HepG2 (cell line): ENCODE data around the gene PLLP. TPM values are rescaled to one million over a fixed set of nuclear protein-coding genes. Genes with fewer than 3 reads are reported as not detected.

ENCODE experiments used
- ETV6 ChIP-seq: sonication (generic); formaldehyde crosslinking; conservative IDR thresholded peaks from 2 replicates; pipeline ENCODE4 v1.4.0; 2020; ENCODE audit warnings: missing genetic modification reagents
- FOSL2 ChIP-seq: sonication (generic); formaldehyde crosslinking; IDR thresholded peaks from 2 replicates; pipeline ENCODE4 v1.4.0; 2020; ENCODE audit warnings: missing genetic modification reagents
- MTF1 ChIP-seq: sonication (generic); formaldehyde crosslinking; IDR thresholded peaks from 2 replicates; pipeline ENCODE4 v1.5.0; 2020; ENCODE audit warnings: missing genetic modification reagents
- POLR2AphosphoS2 ChIP-seq: IDR thresholded peaks from 2 replicates; pipeline ENCODE4 v1.6.1; 2011; ENCODE audit warnings: low read depth, low read length, improper control_type of control experiment
- TCF7L2 ChIP-seq: IDR thresholded peaks from 2 replicates; pipeline ENCODE4 v1.6.1; 2011; ENCODE audit warnings: mild to moderate bottlenecking, low read depth, low read length, moderate library complexity
- ZC3H13 ChIP-seq: sonication (generic); formaldehyde crosslinking; IDR thresholded peaks from 2 replicates; pipeline ENCODE4 v1.8.1; 2023; ENCODE audit warnings: mild to moderate bottlenecking, missing genetic modification reagents, moderate library complexity
- ZMYM3 ChIP-seq: sonication (generic); formaldehyde crosslinking; IDR thresholded peaks from 2 replicates; pipeline ENCODE4 v1.5.1; 2020; ENCODE audit warnings: mild to moderate bottlenecking, missing genetic modification reagents
- ZNF431 ChIP-seq: sonication (generic); formaldehyde crosslinking; IDR thresholded peaks from 2 replicates; pipeline ENCODE4 v1.9.0; 2022; ENCODE audit warnings: missing genetic modification reagents, low read depth, mild to moderate bottlenecking, borderline replicate concordance
- ZNF607 ChIP-seq: sonication (generic); formaldehyde crosslinking; IDR thresholded peaks from 2 replicates; pipeline ENCODE4 v1.5.1; 2020; ENCODE audit warnings: missing genetic modification reagents, mild to moderate bottlenecking, borderline replicate concordance
- polyA plus RNA-seq, 8 experiments: library from polyadenylated mRNA; depleted of rRNA in 3 of 8; stranded (reverse) in 7 of 8; unstranded in 1 of 8; fragments of >200 nt; fragmentation: Illumina TruSeq in 4 of 8; extraction: Trizol in 4 of 8; gene quantifications; 2 replicates each; pipeline versions ENCODE4 v1.2.1 to v1.2.3, GENCODE V29; 2011 to 2016; ENCODE audit warnings: low read depth in 4 of 8, missing spikeins in 1 of 8, mixed read lengths in 1 of 8; ENCODE audit not compliant: insufficient read depth in 1 of 8
- total RNA-seq, 5 experiments: library from RNA; depleted of rRNA; stranded (reverse); fragments of >200 nt; fragmentation: Illumina TruSeq; extraction: Trizol; gene quantifications; 2 replicates each; pipeline ENCODE4 v1.2.3, GENCODE V29; 2016; ENCODE audit warnings: low read depth in 1 of 5
- TF ChIP-seq, protein P1 (sequence below): sonication (generic); formaldehyde crosslinking; conservative IDR thresholded peaks from 2 replicates; pipeline ENCODE4 v1.5.0; 2020; ENCODE audit warnings: missing genetic modification reagents
- TF ChIP-seq, protein P2 (sequence below): sonication (generic); formaldehyde crosslinking; IDR thresholded peaks from 2 replicates; pipeline ENCODE4 v1.5.0; 2020; ENCODE audit warnings: missing genetic modification reagents
- TF ChIP-seq, protein P3 (sequence below): sonication (generic); formaldehyde crosslinking; IDR thresholded peaks from 2 replicates; pipeline ENCODE4 v1.4.0; 2020; ENCODE audit warnings: missing genetic modification reagents, borderline replicate concordance
- TF ChIP-seq, protein P4 (sequence below): sonication (generic); formaldehyde crosslinking; IDR thresholded peaks from 2 replicates; pipeline ENCODE4 v1.5.0; 2020; ENCODE audit warnings: missing genetic modification reagents

Gene PLLP
- total and polyA plus RNA-seq, 2 of the 13 experiments (the other 11 are each of a cell fraction or from before 2014, with no cell fraction given) = 60.6 to 127 TPM

DNA sequence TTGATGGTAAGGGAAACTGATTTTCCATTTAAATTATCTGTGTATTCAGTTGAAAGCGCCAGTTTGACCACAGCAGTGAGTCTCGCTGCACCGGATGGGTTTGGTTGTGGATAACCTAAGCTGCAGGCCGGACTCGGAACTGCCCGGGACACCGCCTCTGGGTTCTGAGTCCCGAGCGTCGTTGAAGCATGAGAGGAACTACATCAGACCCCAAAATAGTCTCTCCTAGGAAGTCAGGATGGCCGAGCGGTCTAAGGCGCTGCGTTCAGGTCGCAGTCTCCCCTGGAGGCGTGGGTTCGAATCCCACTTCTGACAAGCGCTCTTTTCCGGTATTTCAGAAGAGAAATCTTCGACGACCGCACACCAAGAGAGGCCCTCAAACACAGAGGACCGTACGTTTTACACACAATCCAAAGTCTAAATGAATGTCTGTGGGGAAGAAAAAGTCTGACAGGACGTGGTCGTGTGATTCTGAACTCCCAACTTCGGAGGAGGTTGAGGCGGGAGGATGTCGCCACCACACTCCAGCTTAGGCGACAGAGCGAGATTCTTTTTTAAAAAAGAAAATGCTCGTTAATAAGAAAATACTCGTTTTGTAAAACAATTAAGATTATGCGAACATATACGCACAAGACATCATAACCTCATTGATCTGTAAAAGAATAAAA, 15.4 kb upstream of the PLLP start (continued):
- TF ChIP-seq, protein P1, sequence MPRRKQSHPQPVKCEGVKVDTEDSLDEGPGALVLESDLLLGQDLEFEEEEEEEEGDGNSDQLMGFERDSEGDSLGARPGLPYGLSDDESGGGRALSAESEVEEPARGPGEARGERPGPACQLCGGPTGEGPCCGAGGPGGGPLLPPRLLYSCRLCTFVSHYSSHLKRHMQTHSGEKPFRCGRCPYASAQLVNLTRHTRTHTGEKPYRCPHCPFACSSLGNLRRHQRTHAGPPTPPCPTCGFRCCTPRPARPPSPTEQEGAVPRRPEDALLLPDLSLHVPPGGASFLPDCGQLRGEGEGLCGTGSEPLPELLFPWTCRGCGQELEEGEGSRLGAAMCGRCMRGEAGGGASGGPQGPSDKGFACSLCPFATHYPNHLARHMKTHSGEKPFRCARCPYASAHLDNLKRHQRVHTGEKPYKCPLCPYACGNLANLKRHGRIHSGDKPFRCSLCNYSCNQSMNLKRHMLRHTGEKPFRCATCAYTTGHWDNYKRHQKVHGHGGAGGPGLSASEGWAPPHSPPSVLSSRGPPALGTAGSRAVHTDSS (CRISPR knock-in tag) = peak; percentile 42; the same call in 1 of the 2 replicates
- peak; percentile 60; the same call in 1 of the 2 replicates for TF ChIP-seq ZMYM3 (CRISPR knock-in tag)
- peak; percentile 79 for TF ChIP-seq ZNF607
- TF ChIP-seq ETV6 (CRISPR knock-in tag) = peak; percentile 82; the same call in 1 of the 2 replicates
- TF ChIP-seq MTF1 (CRISPR knock-in tag) = 0 out of 2 replicates have a peak, but pooled peaks have one; percentile 54
- TF ChIP-seq FOSL2 = peak; percentile 67; the same call in 1 of the 2 replicates
- TF ChIP-seq, protein P2, sequence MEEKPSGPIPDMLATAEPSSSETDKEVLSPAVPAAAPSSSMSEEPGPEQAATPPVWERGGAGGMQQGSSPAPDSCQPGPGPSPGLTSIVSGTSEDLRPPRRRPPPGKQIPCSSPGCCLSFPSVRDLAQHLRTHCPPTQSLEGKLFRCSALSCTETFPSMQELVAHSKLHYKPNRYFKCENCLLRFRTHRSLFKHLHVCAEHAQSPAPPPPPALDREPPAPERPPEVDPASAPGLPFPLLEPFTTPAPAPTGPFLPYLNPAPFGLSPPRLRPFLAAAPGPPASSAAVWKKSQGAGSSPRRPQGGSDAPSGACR (CRISPR knock-in tag) = peak; percentile 80
- TF ChIP-seq ZNF431 (CRISPR knock-in tag) = no peak; the same call in 1 of the 2 replicates
- no peak for TF ChIP-seq TCF7L2
- no peak for TF ChIP-seq POLR2AphosphoS2
- TF ChIP-seq, protein P3, sequence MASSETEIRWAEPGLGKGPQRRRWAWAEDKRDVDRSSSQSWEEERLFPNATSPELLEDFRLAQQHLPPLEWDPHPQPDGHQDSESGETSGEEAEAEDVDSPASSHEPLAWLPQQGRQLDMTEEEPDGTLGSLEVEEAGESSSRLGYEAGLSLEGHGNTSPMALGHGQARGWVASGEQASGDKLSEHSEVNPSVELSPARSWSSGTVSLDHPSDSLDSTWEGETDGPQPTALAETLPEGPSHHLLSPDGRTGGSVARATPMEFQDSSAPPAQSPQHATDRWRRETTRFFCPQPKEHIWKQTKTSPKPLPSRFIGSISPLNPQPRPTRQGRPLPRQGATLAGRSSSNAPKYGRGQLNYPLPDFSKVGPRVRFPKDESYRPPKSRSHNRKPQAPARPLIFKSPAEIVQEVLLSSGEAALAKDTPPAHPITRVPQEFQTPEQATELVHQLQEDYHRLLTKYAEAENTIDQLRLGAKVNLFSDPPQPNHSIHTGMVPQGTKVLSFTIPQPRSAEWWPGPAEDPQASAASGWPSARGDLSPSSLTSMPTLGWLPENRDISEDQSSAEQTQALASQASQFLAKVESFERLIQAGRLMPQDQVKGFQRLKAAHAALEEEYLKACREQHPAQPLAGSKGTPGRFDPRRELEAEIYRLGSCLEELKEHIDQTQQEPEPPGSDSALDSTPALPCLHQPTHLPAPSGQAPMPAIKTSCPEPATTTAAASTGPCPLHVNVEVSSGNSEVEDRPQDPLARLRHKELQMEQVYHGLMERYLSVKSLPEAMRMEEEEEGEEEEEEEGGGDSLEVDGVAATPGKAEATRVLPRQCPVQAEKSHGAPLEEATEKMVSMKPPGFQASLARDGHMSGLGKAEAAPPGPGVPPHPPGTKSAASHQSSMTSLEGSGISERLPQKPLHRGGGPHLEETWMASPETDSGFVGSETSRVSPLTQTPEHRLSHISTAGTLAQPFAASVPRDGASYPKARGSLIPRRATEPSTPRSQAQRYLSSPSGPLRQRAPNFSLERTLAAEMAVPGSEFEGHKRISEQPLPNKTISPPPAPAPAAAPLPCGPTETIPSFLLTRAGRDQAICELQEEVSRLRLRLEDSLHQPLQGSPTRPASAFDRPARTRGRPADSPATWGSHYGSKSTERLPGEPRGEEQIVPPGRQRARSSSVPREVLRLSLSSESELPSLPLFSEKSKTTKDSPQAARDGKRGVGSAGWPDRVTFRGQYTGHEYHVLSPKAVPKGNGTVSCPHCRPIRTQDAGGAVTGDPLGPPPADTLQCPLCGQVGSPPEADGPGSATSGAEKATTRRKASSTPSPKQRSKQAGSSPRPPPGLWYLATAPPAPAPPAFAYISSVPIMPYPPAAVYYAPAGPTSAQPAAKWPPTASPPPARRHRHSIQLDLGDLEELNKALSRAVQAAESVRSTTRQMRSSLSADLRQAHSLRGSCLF = peak; percentile 93
- no peak for TF ChIP-seq ZC3H13
- TF ChIP-seq, protein P4, sequence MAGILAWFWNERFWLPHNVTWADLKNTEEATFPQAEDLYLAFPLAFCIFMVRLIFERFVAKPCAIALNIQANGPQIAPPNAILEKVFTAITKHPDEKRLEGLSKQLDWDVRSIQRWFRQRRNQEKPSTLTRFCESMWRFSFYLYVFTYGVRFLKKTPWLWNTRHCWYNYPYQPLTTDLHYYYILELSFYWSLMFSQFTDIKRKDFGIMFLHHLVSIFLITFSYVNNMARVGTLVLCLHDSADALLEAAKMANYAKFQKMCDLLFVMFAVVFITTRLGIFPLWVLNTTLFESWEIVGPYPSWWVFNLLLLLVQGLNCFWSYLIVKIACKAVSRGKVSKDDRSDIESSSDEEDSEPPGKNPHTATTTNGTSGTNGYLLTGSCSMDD (CRISPR knock-in tag) = no peak; the same call in 1 of the 2 replicates
